SW 1271 (cell line): ENCODE measurements around the gene GPRIN2.
"Not testable (repeated sequence)": the region's sequence is repeated elsewhere in the genome, so short reads cannot be mapped to it uniquely, and the experiment has no call there.

Experiments used
- DNase-seq, 2 experiments: peaks; one replicate each; lab custom pipeline; 2025; lab: John Stamatoyannopoulos, UW

GPRIN2 gene

GRCh38 chr10:46556515-46557318 is at the start of gene GPRIN2:
Gene GPRIN2, minus strand, starts transcription at chr10:46556658. Its CDS starts 5,922 bp downstream, at chr10:46550736.
- DNase-seq, result no peak

- not testable (repeated sequence) for DNase-seq
These were observed 44.1 kb upstream of the GPRIN2 start for GRCh38 chr10:46600516-46600915.

GRCh38 chr10:46597616-46598246 is 41.3 kb upstream of the GPRIN2 start:
- not testable (repeated sequence) for DNase-seq

GRCh38 chr10:46596570-46596969 is 40.1 kb upstream of the GPRIN2 start:
- not testable (repeated sequence) for DNase-seq

GRCh38 chr10:46594453-46595063 is 38.1 kb upstream of the GPRIN2 start:
- DNase-seq, result not testable (repeated sequence)

GRCh38 chr10:46593307-46593706 is 36.8 kb upstream of the GPRIN2 start:
- DNase-seq, result not testable (repeated sequence)

- DNase-seq, result not testable (repeated sequence)
These were observed 34.6 kb upstream of the GPRIN2 start for GRCh38 chr10:46591053-46591452.

GRCh38 chr10:46589589-46589988 is 33.1 kb upstream of the GPRIN2 start:
- DNase-seq, result not testable (repeated sequence)

GRCh38 chr10:46588221-46588620 is 31.8 kb upstream of the GPRIN2 start:
- not testable (repeated sequence) for DNase-seq

- not testable (repeated sequence) for DNase-seq
These were observed 31.1 kb upstream of the GPRIN2 start for GRCh38 chr10:46587546-46587945.

- DNase-seq, result not testable (repeated sequence)
These were observed 28.8 kb upstream of the GPRIN2 start for GRCh38 chr10:46585246-46585645.

GRCh38 chr10:46584196-46584595 is 27.7 kb upstream of the GPRIN2 start:
- not testable (repeated sequence) for DNase-seq

GRCh38 chr10:46582568-46582967 is 26.1 kb upstream of the GPRIN2 start:
- not testable (repeated sequence) for DNase-seq

GRCh38 chr10:46581997-46582396 is 25.5 kb upstream of the GPRIN2 start:
- not testable (repeated sequence) for DNase-seq

GRCh38 chr10:46579378-46579777 is 22.9 kb upstream of the GPRIN2 start:
- not testable (repeated sequence) for DNase-seq

- not testable (repeated sequence) for DNase-seq
These were observed 22.2 kb upstream of the GPRIN2 start, which contains the start of gene SYT15 for GRCh38 chr10:46578474-46579178. Gene SYT15, plus strand, starts transcription at chr10:46579128. Its CDS starts 41 bp downstream, at chr10:46579169.

- not testable (repeated sequence) for DNase-seq
These were observed 21.4 kb upstream of the GPRIN2 start for GRCh38 chr10:46577624-46578473.

GRCh38 chr10:46573884-46574283 is 17.4 kb upstream of the GPRIN2 start:
- DNase-seq, result not testable (repeated sequence)

GRCh38 chr10:46573314-46573713 is 16.9 kb upstream of the GPRIN2 start:
- not testable (repeated sequence) for DNase-seq

GRCh38 chr10:46572765-46573164 is 16.3 kb upstream of the GPRIN2 start:
- DNase-seq, result not testable (repeated sequence)

- not testable (repeated sequence) for DNase-seq
These were observed 14.2 kb upstream of the GPRIN2 start for GRCh38 chr10:46570655-46571054.
